Mucosa of descending colon (tissue), 3 donors: ENCODE results near the gene SLC14A1. TPM values are rescaled to one million over a fixed set of nuclear protein-coding genes. Genes with fewer than 3 reads are reported as not detected.

ENCODE experiments used
- ATAC-seq: fragments of 200-7000 bp; cut with Tn5 transposase; one replicate; pipeline ENCODE4 v1.9.1; 2020; ENCODE audit warnings: mild to moderate bottlenecking, moderate library complexity
- DNase-seq, 3 donors: peaks; one replicate each; pipeline ENCODE4 v3.0.0-alpha.2; 2020
- H3K36me3 ChIP-seq: fragments of 200-600 bp; one replicate; pipeline ENCODE4 v1.8.0; 2021; ENCODE audit warnings: low read depth, mild to moderate bottlenecking
- H3K4me1 ChIP-seq: fragments of 200-600 bp; one replicate; pipeline ENCODE4 v1.8.0; 2021; ENCODE audit warnings: low read depth, mild to moderate bottlenecking
- H3K4me3 ChIP-seq: fragments of 200-600 bp; one replicate; pipeline ENCODE4 v1.8.0; 2021; ENCODE audit warnings: mild to moderate bottlenecking
- H3K9me3 ChIP-seq: fragments of 200-600 bp; one replicate; pipeline ENCODE4 v1.8.0; 2021; ENCODE audit warnings: mild to moderate bottlenecking
- CTCF ChIP-seq: fragments of 200-600 bp; IDR thresholded peaks from one replicate; pipeline ENCODE4 v1.8.0; 2022; ENCODE audit warnings: antibody characterized with exemption, mild to moderate bottlenecking
- intact Hi-C, 2 donors: fragments of 100-400 bp; cut with DNase I in 1 of 2; cut with micrococcal nuclease in 1 of 2; formaldehyde crosslinking; loops; one replicate each; pipeline versions ENCODE4 v1.11.0 to v1.11.1; 2022; cut with DNase I, micrococcal nuclease
- total RNA-seq, 3 donors: library from RNA; stranded (reverse); fragmentation: NEBNext Ultra II Directional in 2 of 3; extraction: Animal tissue kit (Norgen Biotek cat#: 25700) in 2 of 3; gene quantifications; one replicate each; pipeline versions ENCODE4 v1.2.1 to v1.2.4, GENCODE V29; 2021 to 2023
- donor health status: DM: no; HTN: no; CAD: no; lungs with moderate emphysema.
- donor health status: DM: no; HTN: no; CAD: no.
- donor health status: DM: no; HTN: yes; CAD: no.

The SLC14A1 gene
- total RNA-seq, 3 donors from 2014 or later, result 0.46 to 1.1 (median 1.1) TPM

DNA sequence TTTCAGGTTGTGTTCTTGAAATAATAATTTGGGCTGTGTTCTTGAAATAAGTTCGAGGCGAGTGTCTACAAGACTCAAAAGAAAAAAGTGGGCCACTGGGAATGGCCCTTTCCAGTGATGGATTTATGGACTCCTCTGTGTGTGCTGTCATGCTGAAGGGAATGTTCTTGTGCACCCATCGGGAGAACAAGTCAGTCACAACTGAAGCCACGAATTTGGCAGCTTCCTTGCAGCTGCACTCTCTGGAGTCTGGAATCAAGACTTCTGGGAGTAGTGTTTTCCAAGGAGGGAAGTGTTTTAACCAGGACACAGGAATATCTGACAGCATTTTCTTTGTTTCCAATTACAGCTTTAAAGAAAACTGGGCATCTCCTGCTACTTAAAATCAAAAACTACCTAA, 620 bp downstream of the SLC14A1 start:
- Histone ChIP-seq H3K9me3 (no peaks in the 10 kb centered on the region), H3K4me1 (no peaks in the 10 kb centered on the region), H3K4me3 (no peak overlapping the region), H3K36me3 (no peaks in the 10 kb centered on the region)
- DNase-seq (no peak), ATAC-seq (no peak)
- intact Hi-C loops, result no loop called here
- no peak for TF ChIP-seq CTCF

GRCh38 chr18:45725336-45725735, 1.4 kb downstream of the SLC14A1 start:
- no peak for DNase-seq
- no peak for TF ChIP-seq CTCF
- no peak for ATAC-seq
- no peaks in the 10 kb centered on the region for H3K4me1 ChIP-seq
- H3K4me3 ChIP-seq, result no peak overlapping the region
- H3K9me3 ChIP-seq, result no peaks in the 10 kb centered on the region
- intact Hi-C loops, result no loop called here
- H3K36me3 ChIP-seq, result no peaks in the 10 kb centered on the region

DNA sequence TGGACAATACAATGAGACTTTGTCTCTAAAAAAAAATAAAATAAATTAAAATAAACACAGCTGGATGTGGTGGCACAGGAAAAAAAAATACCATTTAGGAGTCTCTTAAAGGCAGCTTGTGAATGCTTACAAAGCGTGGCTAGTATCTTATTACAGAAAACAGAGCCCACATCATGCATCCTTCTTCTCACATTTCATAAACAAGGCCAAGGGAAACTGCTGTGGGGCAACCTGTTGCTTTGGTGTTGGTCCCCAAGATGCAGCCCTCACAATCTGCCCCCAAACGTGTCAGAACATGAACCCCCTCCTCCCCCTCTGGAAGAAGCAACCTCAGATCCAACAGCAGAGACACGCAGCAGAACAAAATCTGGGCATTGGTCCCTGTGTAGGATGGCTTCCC, 2.6 kb downstream of the SLC14A1 start:
- Histone ChIP-seq H3K9me3 (no peaks in the 10 kb centered on the region), H3K4me1 (no peaks in the 10 kb centered on the region), H3K36me3 (no peaks in the 10 kb centered on the region), H3K4me3 (no peak overlapping the region)
- DNase-seq (no peak), ATAC-seq (no peak)
- intact Hi-C loops, result no loop called here
- TF ChIP-seq CTCF, result no peak

- intact Hi-C loops, result no loop called here
- no peaks in the 10 kb centered on the region for H3K9me3 ChIP-seq
- H3K4me1 ChIP-seq, result no peaks in the 10 kb centered on the region
- DNase-seq (no peak), ATAC-seq (no peak)
- no peak for TF ChIP-seq CTCF
- H3K4me3 ChIP-seq, result no peak overlapping the region
- no peaks in the 10 kb centered on the region for H3K36me3 ChIP-seq
Observed at GRCh38 chr18:45727068-45727467, 3.1 kb downstream of the SLC14A1 start.

- intact Hi-C loops, result no loop called here
Observed at GRCh38 chr18:45728336-45729010, 4.5 kb downstream of the SLC14A1 start.

More at GRCh38 chr18:45728336-45729010, 4.5 kb downstream of the SLC14A1 start:
- H3K4me3 ChIP-seq, result no peak overlapping the region
- no peaks in the 10 kb centered on the region for H3K9me3 ChIP-seq
- no peak for TF ChIP-seq CTCF
- no peak for DNase-seq
- no peak for ATAC-seq
- no peaks in the 10 kb centered on the region for H3K36me3 ChIP-seq
- H3K4me1 ChIP-seq, result no peaks in the 10 kb centered on the region
